Measurements from ENCODE around the gene GLRX2.
A peak's percentile ranks its signal among the peaks of the same experiment; 100 is the strongest.

Gene GLRX2

GRCh38 chr1:193070386-193070753 lies 34.8 kb downstream of the GLRX2 start:
- Histone ChIP-seq H2AFZ (ENCODE audit: low read length) (no peak overlapping the region), H4K20me1 (ENCODE audit: insufficient read depth, low read length) (no peaks in the 10 kb centered on the region), H3K9me3 (ENCODE audit: low read length) (no peaks in the 10 kb centered on the region), H3K27ac (ENCODE audit: low read depth, low read length, poor library complexity, severe bottlenecking) (peak overlapping the region; percentile 52), H3K9ac (ENCODE audit: low read length) (no peak overlapping the region), H3K4me1 (ENCODE audit: insufficient read depth, low read length, severe bottlenecking) (peaks cover 51% of the 10 kb centered on the region), H3K4me3 (ENCODE audit: low read depth, low read length, poor library complexity, severe bottlenecking) (peak overlapping the region; percentile 4), H3K79me2 (ENCODE audit: insufficient read depth, low read length) (peaks cover 48% of the 10 kb centered on the region), H3K27me3 (ENCODE audit: insufficient read depth, low read length) (no peaks in the 10 kb centered on the region), H3F3A (ENCODE audit: insufficient read depth, low read length) (no peaks in the 10 kb centered on the region), H3K36me3 (ENCODE audit: insufficient read depth, low read length) (peaks cover 29% of the 10 kb centered on the region), H3K4me2 (ENCODE audit: low read length) (peak overlapping the region; percentile 20; the same call in 1 of the 2 replicates), H3K9me2 (ENCODE audit: low read depth, low read length) (no peaks in the 10 kb centered on the region)
- TF ChIP-seq CTCF (IDR thresholded peaks at IDR 0.05; ENCODE audit: low read length) = no peak
- no peak for TF ChIP-seq EZH2 (IDR thresholded peaks at IDR 0.05; ENCODE audit: borderline replicate concordance, low read length)

DNA sequence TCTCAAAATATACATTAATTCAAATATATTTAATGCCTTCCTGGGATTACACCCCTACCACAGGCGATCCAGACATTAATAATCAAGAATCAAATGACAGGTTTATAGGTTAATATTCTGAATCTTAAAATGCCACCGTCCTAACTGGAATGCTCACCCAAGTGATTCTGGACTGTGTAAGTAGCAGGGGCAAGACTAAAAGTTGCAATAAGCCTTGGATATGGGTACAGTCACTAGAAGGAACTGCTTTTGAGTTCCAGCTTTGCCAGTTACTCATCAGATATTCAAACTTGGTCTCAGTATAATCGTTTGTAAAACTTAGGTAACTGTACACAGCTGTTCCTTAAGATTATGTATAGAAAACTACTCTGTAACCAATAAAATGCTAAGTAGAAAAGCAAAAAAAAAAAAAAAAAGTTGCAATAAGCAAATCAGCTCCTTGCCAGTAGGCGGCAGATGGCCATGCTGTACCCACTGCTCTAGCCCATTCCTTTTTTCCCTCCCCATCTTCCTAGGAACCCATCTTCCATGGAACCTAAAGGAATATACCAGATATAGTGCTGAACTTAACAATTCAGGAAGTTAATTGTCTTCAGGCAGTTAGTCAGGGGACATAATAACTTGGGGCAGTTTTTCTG lies 35.3 kb downstream of the GLRX2 start:
- Histone ChIP-seq H3K4me3 (ENCODE audit: low read depth, low read length, poor library complexity, severe bottlenecking) (peak overlapping the region; percentile 4), H2AFZ (ENCODE audit: low read length) (no peak overlapping the region), H3K27me3 (ENCODE audit: insufficient read depth, low read length) (no peaks in the 10 kb centered on the region), H3K9ac (ENCODE audit: low read length) (no peak overlapping the region), H3K4me1 (ENCODE audit: insufficient read depth, low read length, severe bottlenecking) (peaks cover 51% of the 10 kb centered on the region), H3K9me3 (ENCODE audit: low read length) (no peaks in the 10 kb centered on the region), H3K36me3 (ENCODE audit: insufficient read depth, low read length) (peaks cover 26% of the 10 kb centered on the region), H3K79me2 (ENCODE audit: insufficient read depth, low read length) (peaks cover 52% of the 10 kb centered on the region), H4K20me1 (ENCODE audit: insufficient read depth, low read length) (no peaks in the 10 kb centered on the region), H3K9me2 (ENCODE audit: low read depth, low read length) (no peaks in the 10 kb centered on the region), H3K4me2 (ENCODE audit: low read length) (peak overlapping the region; percentile 20; the same call in 1 of the 2 replicates), H3K27ac (ENCODE audit: low read depth, low read length, poor library complexity, severe bottlenecking) (peak overlapping the region; percentile 52), H3F3A (ENCODE audit: insufficient read depth, low read length) (no peaks in the 10 kb centered on the region)
- TF ChIP-seq CTCF (IDR thresholded peaks at IDR 0.05; ENCODE audit: low read length) = peak; percentile 69
- no peak for TF ChIP-seq EZH2 (IDR thresholded peaks at IDR 0.05; ENCODE audit: borderline replicate concordance, low read length)

DNA sequence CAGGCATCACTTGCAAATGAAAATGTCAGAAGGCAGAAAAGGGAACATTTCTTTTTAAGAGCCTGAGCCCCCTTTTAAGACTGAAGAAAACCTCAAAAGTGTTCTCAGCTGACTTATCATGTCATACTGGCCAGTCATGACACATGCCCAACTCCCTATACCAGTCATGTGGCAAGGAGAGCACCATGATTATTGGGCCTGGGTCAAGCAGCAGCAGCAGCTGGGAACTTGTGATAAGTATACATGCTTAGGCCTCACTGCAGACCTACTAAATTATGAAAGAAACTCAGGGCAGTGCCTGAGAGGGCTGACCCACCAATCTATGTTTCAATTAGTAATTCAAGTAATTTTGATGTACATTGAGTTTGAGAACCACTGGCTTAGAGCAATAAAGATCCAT lies 37.2 kb downstream of the GLRX2 start:
- Histone ChIP-seq H3K4me3 (ENCODE audit: low read depth, low read length, poor library complexity, severe bottlenecking) (no peak overlapping the region), H3K27me3 (ENCODE audit: insufficient read depth, low read length) (no peaks in the 10 kb centered on the region), H3K4me2 (ENCODE audit: low read length) (no peak overlapping the region), H3K9me2 (ENCODE audit: low read depth, low read length) (no peaks in the 10 kb centered on the region), H3K79me2 (ENCODE audit: insufficient read depth, low read length) (peaks cover 65% of the 10 kb centered on the region), H4K20me1 (ENCODE audit: insufficient read depth, low read length) (no peaks in the 10 kb centered on the region), H3K9ac (ENCODE audit: low read length) (no peak overlapping the region), H3K27ac (ENCODE audit: low read depth, low read length, poor library complexity, severe bottlenecking) (peak overlapping the region; percentile 13), H3K36me3 (ENCODE audit: insufficient read depth, low read length) (peaks cover 20% of the 10 kb centered on the region), H3F3A (ENCODE audit: insufficient read depth, low read length) (no peaks in the 10 kb centered on the region), H3K9me3 (ENCODE audit: low read length) (no peaks in the 10 kb centered on the region), H2AFZ (ENCODE audit: low read length) (no peak overlapping the region), H3K4me1 (ENCODE audit: insufficient read depth, low read length, severe bottlenecking) (peaks cover 51% of the 10 kb centered on the region)
- TF ChIP-seq CTCF (IDR thresholded peaks at IDR 0.05; ENCODE audit: low read length) (no peak), EZH2 (IDR thresholded peaks at IDR 0.05; ENCODE audit: borderline replicate concordance, low read length) (no peak)

Data from OCI-LY1 (cell line).